Stimulated activated CD8-positive, alpha-beta memory T cell treated with anti-CD3 and anti-CD28 coated beads, Interleukin-7, amount 100 ng/mL, for 4 hours (primary cell): ENCODE results near the gene VAV3.
"Not testable (repeated sequence)": the region's sequence is repeated elsewhere in the genome, so short reads cannot be mapped to it uniquely, and the experiment has no call there.

Experiments used
- DNase-seq, 2 donors: peaks; one replicate each; pipeline ENCODE4 v3.0.0-alpha.2; 2020; ENCODE audit warnings: low read depth in 2 of 2

Gene VAV3

GRCh38 chr1:107681001-107681479, 283.9 kb downstream of the VAV3 start:
- DNase-seq, result no peak

GRCh38 chr1:107680579-107680985, 284.4 kb downstream of the VAV3 start:
- no peak for DNase-seq

DNA sequence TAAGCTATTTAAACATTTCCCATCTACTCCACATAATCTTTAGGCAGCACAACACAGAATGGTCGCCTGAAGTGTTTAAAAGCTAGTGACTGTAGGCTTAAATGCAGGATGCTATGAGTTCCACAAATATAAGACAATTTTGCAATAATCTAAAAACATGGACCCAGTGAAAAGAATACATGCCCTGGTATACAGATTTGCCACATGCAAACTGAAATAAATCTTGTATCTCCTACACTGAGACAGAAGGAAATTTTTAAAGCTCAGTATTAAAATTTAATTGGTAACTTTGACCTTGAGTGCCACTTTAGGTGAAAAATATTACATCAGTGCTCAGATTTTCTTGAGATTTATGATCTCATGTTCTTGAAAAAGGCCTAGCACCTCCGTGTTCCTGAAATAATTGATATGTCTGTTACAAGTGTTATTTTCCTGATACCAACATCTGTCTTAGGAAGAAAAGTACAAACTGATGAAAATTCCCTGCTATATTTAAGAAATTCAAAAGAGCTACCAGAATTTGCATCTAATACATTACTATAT, 285.5 kb downstream of the VAV3 start:
- no peak for DNase-seq

DNA sequence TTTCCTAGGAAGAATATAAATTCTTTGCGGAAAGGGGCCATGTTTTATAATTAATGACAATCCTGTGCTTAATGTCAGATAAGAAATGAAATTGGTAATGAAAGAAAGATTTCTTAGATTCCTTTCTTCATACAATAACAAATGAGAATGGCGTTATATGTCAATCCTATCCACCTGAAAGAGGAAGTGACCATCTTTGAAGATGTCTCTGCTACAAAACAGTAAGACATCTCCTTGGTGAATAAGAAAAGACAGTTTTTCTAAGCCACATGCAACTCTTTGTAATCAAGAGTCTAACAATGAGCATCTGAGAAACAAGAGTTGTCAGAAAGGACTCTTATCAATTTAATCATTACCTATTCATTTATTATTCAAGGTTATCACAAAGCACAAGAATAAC, 286.0 kb downstream of the VAV3 start:
- DNase-seq, result no peak

GRCh38 chr1:107677697-107678096, 287.3 kb downstream of the VAV3 start:
- no peak for DNase-seq

GRCh38 chr1:107674486-107674885, 290.5 kb downstream of the VAV3 start:
- no peak for DNase-seq

GRCh38 chr1:107673006-107673405, 292.0 kb downstream of the VAV3 start:
- DNase-seq, result no peak

- DNase-seq, result no peak
These were observed 294.5 kb downstream of the VAV3 start for GRCh38 chr1:107670397-107671040.

GRCh38 chr1:107669996-107670395, 295.0 kb downstream of the VAV3 start:
- DNase-seq, result no peak

- no peak for DNase-seq
These were observed 296.2 kb downstream of the VAV3 start for GRCh38 chr1:107668762-107669161.

DNA sequence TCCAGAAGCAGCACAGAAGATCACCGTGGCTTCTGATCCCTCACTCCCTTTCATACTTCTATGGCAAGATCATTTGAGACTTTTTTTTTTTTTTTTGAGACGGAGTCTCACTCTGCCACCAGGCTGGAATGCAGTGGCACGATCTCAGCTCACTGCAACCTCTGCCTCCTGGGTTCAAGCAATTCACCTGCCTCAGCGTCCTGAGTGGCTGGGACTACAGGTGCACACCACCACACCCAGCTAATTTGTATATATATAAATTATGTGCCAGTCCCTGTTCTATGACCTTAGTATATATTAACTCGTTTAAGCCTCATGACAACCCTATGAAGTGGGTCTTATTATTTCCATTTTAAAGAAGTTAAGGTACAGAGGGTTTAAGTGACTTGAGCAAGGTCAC, 298.5 kb downstream of the VAV3 start:
- no peak for DNase-seq

- no peak for DNase-seq
These were observed 299.7 kb downstream of the VAV3 start for GRCh38 chr1:107664982-107665925.

DNA sequence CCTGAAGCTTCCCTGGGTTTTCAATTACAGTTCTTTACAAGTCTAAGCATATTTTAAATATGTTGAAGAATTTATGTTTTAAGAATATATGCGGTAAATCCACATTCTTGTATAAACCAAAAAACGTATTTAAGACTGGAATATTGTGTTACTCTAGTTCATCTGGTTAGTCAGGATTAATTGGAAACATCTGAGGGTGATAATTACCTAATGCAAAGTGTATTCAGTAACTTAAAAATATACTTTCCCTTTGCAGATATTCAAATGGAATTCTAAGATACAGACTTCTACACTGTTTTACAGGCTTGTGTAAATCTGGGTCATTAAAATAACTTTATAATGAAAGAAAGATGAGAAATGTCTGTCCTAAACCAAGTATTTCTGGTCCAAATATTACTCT, 302.0 kb downstream of the VAV3 start:
- no peak for DNase-seq

- no peak for DNase-seq
These were observed 303.8 kb downstream of the VAV3 start for GRCh38 chr1:107661158-107661557.

DNA sequence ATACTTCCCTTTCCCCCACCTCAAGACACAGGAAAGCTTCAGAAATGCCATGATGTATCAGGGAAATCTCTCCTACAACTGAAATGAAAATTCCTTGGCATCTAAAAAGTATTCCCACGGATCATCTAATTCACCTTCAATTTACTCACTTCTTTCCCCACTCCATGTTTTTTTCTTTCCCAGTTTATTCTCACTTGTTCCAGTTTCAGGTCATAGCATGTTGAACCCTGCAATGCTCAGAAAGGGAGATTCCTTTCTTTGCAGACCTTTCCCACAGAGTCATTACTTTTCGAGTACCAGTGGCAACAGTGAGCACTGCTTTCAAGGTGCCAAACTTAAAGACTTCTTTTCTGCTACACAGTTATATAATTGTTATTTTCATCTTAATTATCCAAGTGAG, 305.0 kb downstream of the VAV3 start:
- DNase-seq, result no peak

DNA sequence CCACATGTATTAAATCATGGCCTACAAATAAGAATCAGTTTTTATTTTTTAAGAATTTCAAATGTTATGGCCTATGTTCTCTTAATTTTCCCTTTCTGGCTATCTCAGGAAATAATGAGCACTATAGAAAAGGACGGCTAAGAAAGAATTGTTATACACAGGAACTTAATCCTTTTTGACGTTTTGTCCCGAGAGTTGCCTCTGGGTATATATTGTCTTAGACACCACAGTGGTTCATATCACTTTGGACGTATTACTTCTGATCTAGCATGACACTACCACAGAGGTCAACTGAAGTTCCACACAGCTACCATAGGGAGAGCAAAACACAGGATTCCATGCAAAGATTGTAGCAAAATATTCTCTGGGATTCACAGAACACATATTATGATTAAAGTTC, 307.6 kb downstream of the VAV3 start:
- no peak for DNase-seq

DNA sequence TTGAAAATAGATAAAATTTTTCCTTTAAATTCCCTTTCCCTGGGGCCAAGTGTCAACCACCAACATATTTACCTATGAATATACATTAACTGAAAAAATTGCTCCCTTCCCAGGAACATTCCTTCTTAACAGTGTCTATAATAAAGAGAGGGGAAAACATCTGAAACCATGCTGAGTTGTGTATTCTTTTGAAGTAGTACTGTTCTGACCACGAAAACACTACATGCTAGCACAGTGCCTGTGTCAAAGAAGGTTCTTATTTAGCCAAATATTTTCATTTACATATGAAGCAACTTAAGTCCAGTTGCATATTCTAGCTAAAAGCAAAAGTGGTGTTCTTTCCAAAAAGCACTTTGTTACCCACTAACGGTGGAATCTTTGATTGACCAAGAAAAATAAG, 311.2 kb downstream of the VAV3 start:
- DNase-seq, result no peak

DNA sequence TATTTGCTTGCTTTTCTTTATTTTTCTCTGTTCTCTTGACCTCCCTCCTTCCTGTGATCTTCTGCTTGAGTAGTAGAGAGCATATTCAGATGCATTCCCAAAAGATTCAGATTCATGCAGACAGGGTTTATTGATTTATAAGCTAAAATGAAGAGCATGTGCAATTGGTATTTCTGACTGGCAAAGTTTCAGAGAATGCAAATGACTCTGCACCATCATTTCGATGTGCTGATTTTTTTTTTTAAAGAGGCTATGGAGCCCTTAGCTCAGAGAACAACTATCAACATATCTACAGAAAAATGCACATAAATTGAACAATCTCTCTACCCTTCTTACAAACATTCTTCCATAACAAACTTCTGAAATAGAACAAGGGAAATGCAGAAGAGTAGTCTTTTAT, 312.0 kb downstream of the VAV3 start:
- DNase-seq, result no peak

GRCh38 chr1:107650825-107651224, 314.2 kb downstream of the VAV3 start:
- not testable (repeated sequence) for DNase-seq

DNA sequence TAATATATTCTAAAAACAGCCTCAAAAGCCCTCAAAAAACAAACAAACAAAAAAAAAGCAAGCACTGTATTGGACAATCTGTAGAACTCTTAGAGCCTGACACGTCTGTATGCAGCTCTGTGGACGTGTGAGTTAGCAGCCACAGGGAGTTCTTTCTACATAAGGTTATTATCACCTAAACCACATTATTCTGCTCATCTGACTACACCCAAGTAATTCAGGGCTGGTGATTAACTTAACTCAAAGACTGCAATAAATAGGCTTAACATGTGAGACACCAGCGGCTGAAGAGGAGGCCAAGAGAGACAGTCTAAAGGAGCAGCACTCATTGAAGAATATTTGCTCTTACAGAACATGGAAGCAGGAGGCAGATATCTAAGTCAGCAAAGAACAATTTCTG, 316.0 kb downstream of the VAV3 start:
- no peak for DNase-seq

DNA sequence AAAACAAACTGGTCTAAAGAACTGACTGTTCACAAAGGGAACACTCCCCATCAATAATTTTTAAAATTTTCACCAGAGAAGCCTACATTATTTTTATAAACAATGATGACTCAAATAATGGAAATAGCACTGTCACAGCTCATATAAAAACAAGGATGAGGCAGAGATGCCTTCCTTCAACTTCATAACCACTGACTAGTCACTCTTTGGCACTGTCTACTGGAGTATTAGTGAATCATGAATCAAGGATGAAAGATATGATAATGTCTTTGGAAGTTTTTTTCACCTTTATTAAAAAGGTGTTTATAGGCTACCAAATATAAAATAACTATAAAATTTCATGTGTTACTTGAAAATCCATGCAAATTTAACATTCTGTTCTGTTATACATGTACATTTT, 316.9 kb downstream of the VAV3 start:
- DNase-seq, result no peak

GRCh38 chr1:107647012-107647411, 318.0 kb downstream of the VAV3 start:
- DNase-seq, result no peak

DNA sequence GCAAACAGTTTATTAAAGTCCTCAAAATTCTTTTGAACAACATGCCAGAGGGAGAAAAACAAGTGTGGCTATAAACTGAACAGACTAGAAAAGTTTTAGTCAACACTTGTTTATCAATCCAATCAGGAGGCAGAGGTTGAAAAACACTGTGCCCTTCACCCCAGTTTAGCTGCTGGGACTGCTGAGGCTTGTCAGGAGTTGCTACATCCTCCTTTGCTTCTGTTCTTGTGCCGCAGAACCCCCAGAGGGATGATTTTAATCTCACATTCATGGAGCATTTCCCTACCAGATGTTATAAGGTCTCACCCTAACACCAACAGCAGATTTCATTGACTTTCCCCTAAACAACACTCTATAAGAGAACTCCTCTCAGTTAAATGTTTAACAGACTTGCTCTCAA, 321.2 kb downstream of the VAV3 start:
- no peak for DNase-seq
